ENCODE results near the gene USP17L18. TPM values are rescaled to one million over a fixed set of nuclear protein-coding genes. Genes with fewer than 3 reads are reported as not detected.
"Not testable (repeated sequence)": the region's sequence is repeated elsewhere in the genome, so short reads cannot be mapped to it uniquely, and the experiment has no call there.

Gene USP17L18
- total RNA-seq: not detected in 2 replicates

- H3K4me3 Mint-ChIP-seq (ENCODE audit: low read depth); intact Hi-C loops (cut with micrococcal nuclease); H3K4me1 Mint-ChIP-seq (ENCODE audit: low read depth); DNase-seq (ENCODE audit: low spot score); H3K36me3 Mint-ChIP-seq (ENCODE audit: low read depth); H3K27me3 Mint-ChIP-seq (ENCODE audit: low read depth); H3K27ac Mint-ChIP-seq; H3K9me3 Mint-ChIP-seq: not testable (repeated sequence)
Measured at GRCh38 chr4:9247953-9248680, at the start of gene USP17L18. Gene USP17L18, plus strand, starts transcription at chr4:9248630. Its CDS starts 0 bp downstream, at chr4:9248630.

GRCh38 chr4:9210357-9210756 lies 38.1 kb upstream of the USP17L18 start, which contains the start of gene USP17L10:
Gene USP17L10, plus strand, starts transcription at chr4:9210657. Its CDS starts 0 bp downstream, at chr4:9210657.
- DNase-seq (ENCODE audit: low spot score); H3K27ac Mint-ChIP-seq; H3K4me3 Mint-ChIP-seq (ENCODE audit: low read depth); H3K27me3 Mint-ChIP-seq (ENCODE audit: low read depth); H3K9me3 Mint-ChIP-seq; H3K4me1 Mint-ChIP-seq (ENCODE audit: low read depth); H3K36me3 Mint-ChIP-seq (ENCODE audit: low read depth); intact Hi-C loops (cut with micrococcal nuclease): not testable (repeated sequence)

GRCh38 chr4:9214701-9215100 lies 33.7 kb upstream of the USP17L18 start:
- H3K9me3 Mint-ChIP-seq; DNase-seq (ENCODE audit: low spot score); H3K4me1 Mint-ChIP-seq (ENCODE audit: low read depth); H3K36me3 Mint-ChIP-seq (ENCODE audit: low read depth); intact Hi-C loops (cut with micrococcal nuclease); H3K27ac Mint-ChIP-seq; H3K27me3 Mint-ChIP-seq (ENCODE audit: low read depth); H3K4me3 Mint-ChIP-seq (ENCODE audit: low read depth): not testable (repeated sequence)

GRCh38 chr4:9215105-9215504 lies 33.3 kb upstream of the USP17L18 start, which contains the start of gene USP17L11:
Gene USP17L11, plus strand, starts transcription at chr4:9215405. Its CDS starts 0 bp downstream, at chr4:9215405.
- DNase-seq (ENCODE audit: low spot score); H3K4me3 Mint-ChIP-seq (ENCODE audit: low read depth); H3K27ac Mint-ChIP-seq; H3K36me3 Mint-ChIP-seq (ENCODE audit: low read depth); H3K4me1 Mint-ChIP-seq (ENCODE audit: low read depth); intact Hi-C loops (cut with micrococcal nuclease); H3K27me3 Mint-ChIP-seq (ENCODE audit: low read depth); H3K9me3 Mint-ChIP-seq: not testable (repeated sequence)

- intact Hi-C loops (cut with micrococcal nuclease); H3K36me3 Mint-ChIP-seq (ENCODE audit: low read depth): not testable (repeated sequence)
Measured at GRCh38 chr4:9219852-9220251, 28.6 kb upstream of the USP17L18 start, which contains the start of gene USP17L12. Gene USP17L12, plus strand, starts transcription at chr4:9220152. Its CDS starts 0 bp downstream, at chr4:9220152.

GRCh38 chr4:9224596-9224995 lies 23.8 kb upstream of the USP17L18 start, which contains the start of gene USP17L13:
Gene USP17L13, plus strand, starts transcription at chr4:9224896. Its CDS starts 0 bp downstream, at chr4:9224896.
- H3K4me3 Mint-ChIP-seq (ENCODE audit: low read depth); H3K9me3 Mint-ChIP-seq; DNase-seq (ENCODE audit: low spot score); intact Hi-C loops (cut with micrococcal nuclease); H3K27ac Mint-ChIP-seq; H3K27me3 Mint-ChIP-seq (ENCODE audit: low read depth); H3K4me1 Mint-ChIP-seq (ENCODE audit: low read depth); H3K36me3 Mint-ChIP-seq (ENCODE audit: low read depth): not testable (repeated sequence)

More at GRCh38 chr4:9219852-9220251, 28.6 kb upstream of the USP17L18 start, which contains the start of gene USP17L12:
- not testable (repeated sequence) for H3K27ac Mint-ChIP-seq; H3K4me3 Mint-ChIP-seq (ENCODE audit: low read depth); H3K4me1 Mint-ChIP-seq (ENCODE audit: low read depth); H3K27me3 Mint-ChIP-seq (ENCODE audit: low read depth); DNase-seq (ENCODE audit: low spot score); H3K9me3 Mint-ChIP-seq

GRCh38 chr4:9230249-9230648 lies 18.2 kb upstream of the USP17L18 start:
- DNase-seq (ENCODE audit: low spot score); intact Hi-C loops (cut with micrococcal nuclease); H3K27me3 Mint-ChIP-seq (ENCODE audit: low read depth); H3K4me1 Mint-ChIP-seq (ENCODE audit: low read depth); H3K4me3 Mint-ChIP-seq (ENCODE audit: low read depth); H3K36me3 Mint-ChIP-seq (ENCODE audit: low read depth); H3K9me3 Mint-ChIP-seq; H3K27ac Mint-ChIP-seq: not testable (repeated sequence)

GRCh38 chr4:9234085-9234484 lies 14.3 kb upstream of the USP17L18 start, which contains the start of gene USP17L15:
Gene USP17L15, plus strand, starts transcription at chr4:9234385. Its CDS starts 0 bp downstream, at chr4:9234385.
- H3K27ac Mint-ChIP-seq; H3K4me3 Mint-ChIP-seq (ENCODE audit: low read depth); H3K4me1 Mint-ChIP-seq (ENCODE audit: low read depth); H3K9me3 Mint-ChIP-seq; H3K36me3 Mint-ChIP-seq (ENCODE audit: low read depth); DNase-seq (ENCODE audit: low spot score); H3K27me3 Mint-ChIP-seq (ENCODE audit: low read depth); intact Hi-C loops (cut with micrococcal nuclease): not testable (repeated sequence)

- H3K27me3 Mint-ChIP-seq (ENCODE audit: low read depth); H3K27ac Mint-ChIP-seq; H3K4me3 Mint-ChIP-seq (ENCODE audit: low read depth); H3K9me3 Mint-ChIP-seq; intact Hi-C loops (cut with micrococcal nuclease); H3K4me1 Mint-ChIP-seq (ENCODE audit: low read depth); DNase-seq (ENCODE audit: low spot score); H3K36me3 Mint-ChIP-seq (ENCODE audit: low read depth): not testable (repeated sequence)
Measured at GRCh38 chr4:9238461-9238860, 10.0 kb upstream of the USP17L18 start.

- intact Hi-C loops (cut with micrococcal nuclease); H3K4me1 Mint-ChIP-seq (ENCODE audit: low read depth); H3K9me3 Mint-ChIP-seq; H3K4me3 Mint-ChIP-seq (ENCODE audit: low read depth); H3K27ac Mint-ChIP-seq; H3K36me3 Mint-ChIP-seq (ENCODE audit: low read depth); DNase-seq (ENCODE audit: low spot score); H3K27me3 Mint-ChIP-seq (ENCODE audit: low read depth): not testable (repeated sequence)
Measured at GRCh38 chr4:9243579-9243978, 4.9 kb upstream of the USP17L18 start, which contains the start of gene USP17L17. Gene USP17L17, plus strand, starts transcription at chr4:9243879. Its CDS starts 0 bp downstream, at chr4:9243879.

GRCh38 chr4:9253078-9253477 lies 4.6 kb downstream of the USP17L18 start, which contains the start of gene USP17L19:
Gene USP17L19, plus strand, starts transcription at chr4:9253378. Its CDS starts 0 bp downstream, at chr4:9253378.
- H3K27me3 Mint-ChIP-seq (ENCODE audit: low read depth); H3K4me3 Mint-ChIP-seq (ENCODE audit: low read depth); H3K36me3 Mint-ChIP-seq (ENCODE audit: low read depth); intact Hi-C loops (cut with micrococcal nuclease); H3K9me3 Mint-ChIP-seq; H3K27ac Mint-ChIP-seq; DNase-seq (ENCODE audit: low spot score); H3K4me1 Mint-ChIP-seq (ENCODE audit: low read depth): not testable (repeated sequence)

GRCh38 chr4:9257824-9258223 lies 9.4 kb downstream of the USP17L18 start, which contains the start of gene USP17L20:
Gene USP17L20, plus strand, starts transcription at chr4:9258124. Its CDS starts 0 bp downstream, at chr4:9258124.
- H3K36me3 Mint-ChIP-seq (ENCODE audit: low read depth); H3K27me3 Mint-ChIP-seq (ENCODE audit: low read depth); DNase-seq (ENCODE audit: low spot score); H3K9me3 Mint-ChIP-seq; H3K4me3 Mint-ChIP-seq (ENCODE audit: low read depth); H3K4me1 Mint-ChIP-seq (ENCODE audit: low read depth); H3K27ac Mint-ChIP-seq; intact Hi-C loops (cut with micrococcal nuclease): not testable (repeated sequence)

GRCh38 chr4:9262572-9262971 lies 14.1 kb downstream of the USP17L18 start, which contains the start of gene USP17L21:
Gene USP17L21, plus strand, starts transcription at chr4:9262872. Its CDS starts 0 bp downstream, at chr4:9262872.
- H3K4me3 Mint-ChIP-seq (ENCODE audit: low read depth); H3K27ac Mint-ChIP-seq; DNase-seq (ENCODE audit: low spot score); H3K9me3 Mint-ChIP-seq; H3K4me1 Mint-ChIP-seq (ENCODE audit: low read depth); H3K27me3 Mint-ChIP-seq (ENCODE audit: low read depth); intact Hi-C loops (cut with micrococcal nuclease); H3K36me3 Mint-ChIP-seq (ENCODE audit: low read depth): not testable (repeated sequence)

Measured in activated T-helper 2 cell treated with anti-CD3 and anti-CD28 coated beads, Interferon-gamma antibody, Interleukin-2, Interleukin-4, amounts not matched to agents 10 μg/mL and 5 μg/mL and 100 μg/mL, durations not matched to agents 14 hours and 24 hours and 36 hours (primary cell).